Hippocampal formation (tissue), 2 donors: ENCODE results near the gene PKM.

ENCODE experiments used
- DNase-seq, 2 donors: peaks; one replicate each; lab custom pipeline; 2025; lab: John Stamatoyannopoulos, UW

The PKM gene

GRCh38 chr15:72235298-72235697 lies 4.3 kb upstream of the PKM start:
- DNase-seq = no peak

GRCh38 chr15:72233769-72234168 lies 2.8 kb upstream of the PKM start:
- DNase-seq = no peak

- peak in 1 of 2 donors; percentile 55 for DNase-seq
Observed at GRCh38 chr15:72231833-72232478, 966 bp upstream of the PKM start.

GRCh38 chr15:72230197-72231065 lies 559 bp downstream of the PKM start:
- DNase-seq = peak; percentile 79 to 84

GRCh38 chr15:72229947-72230196 lies 1.1 kb downstream of the PKM start:
- no peak for DNase-seq

- no peak for DNase-seq
Observed at GRCh38 chr15:72229076-72229946, 1.7 kb downstream of the PKM start.

GRCh38 chr15:72227720-72228119 lies 3.3 kb downstream of the PKM start:
- no peak for DNase-seq

GRCh38 chr15:72227192-72227586 lies 3.8 kb downstream of the PKM start:
- no peak for DNase-seq

GRCh38 chr15:72223278-72223677 lies 7.7 kb downstream of the PKM start:
- DNase-seq = no peak

- DNase-seq = no peak
Observed at GRCh38 chr15:72222393-72222792, 8.6 kb downstream of the PKM start.

GRCh38 chr15:72220687-72221086 lies 10.3 kb downstream of the PKM start:
- DNase-seq = no peak

GRCh38 chr15:72217216-72217615 lies 13.8 kb downstream of the PKM start:
- no peak for DNase-seq

- DNase-seq = no peak
Observed at GRCh38 chr15:72216079-72216478, 14.9 kb downstream of the PKM start.

- no peak for DNase-seq
Observed at GRCh38 chr15:72207558-72208085, 23.4 kb downstream of the PKM start.

- DNase-seq = no peak
Observed at GRCh38 chr15:72206677-72207000, 24.4 kb downstream of the PKM start.

- no peak for DNase-seq
Observed at GRCh38 chr15:72205896-72206676, 24.9 kb downstream of the PKM start.

- no peak for DNase-seq
Observed at GRCh38 chr15:72205273-72205672, 25.7 kb downstream of the PKM start.

- DNase-seq = peak; percentile 74 to 88
Observed at GRCh38 chr15:72203507-72203837, 27.5 kb downstream of the PKM start.

GRCh38 chr15:72202801-72203506 lies 28.0 kb downstream of the PKM start:
- DNase-seq = no peak

- no peak for DNase-seq
Observed at GRCh38 chr15:72202302-72202701, 28.7 kb downstream of the PKM start.

- no peak for DNase-seq
Observed at GRCh38 chr15:72201391-72201921, 29.5 kb downstream of the PKM start.
